HG03060 (cell line): ENCODE data around the gene LRRC74B.

Experiments used
- ATAC-seq: cut with Tn5 transposase; IDR thresholded peaks from one replicate; pipeline ENCODE4 v1.9.1; 2021; ENCODE audit warnings: low read depth, moderate number of reproducible peaks; ENCODE audit not compliant: unreplicated experiment

The LRRC74B gene

DNA sequence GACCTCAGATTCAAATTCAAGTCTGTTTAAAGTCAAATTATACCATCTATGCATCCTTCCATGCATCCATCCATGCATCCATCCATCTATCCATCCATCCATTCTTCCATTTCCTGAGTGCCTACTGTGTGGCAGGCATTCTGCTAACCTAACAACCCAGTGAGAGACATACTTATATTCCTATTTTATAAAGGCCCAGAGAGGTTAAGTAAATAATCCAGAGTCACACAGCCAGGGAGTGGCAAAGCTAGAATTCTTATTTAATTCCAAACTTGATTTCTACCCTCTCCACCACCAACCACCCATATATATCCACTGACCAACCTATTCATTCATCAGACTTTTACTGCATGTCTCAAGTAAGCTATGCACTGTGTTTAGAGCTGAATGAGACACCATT lies 53.8 kb downstream of the LRRC74B start:
- no peak for ATAC-seq

DNA sequence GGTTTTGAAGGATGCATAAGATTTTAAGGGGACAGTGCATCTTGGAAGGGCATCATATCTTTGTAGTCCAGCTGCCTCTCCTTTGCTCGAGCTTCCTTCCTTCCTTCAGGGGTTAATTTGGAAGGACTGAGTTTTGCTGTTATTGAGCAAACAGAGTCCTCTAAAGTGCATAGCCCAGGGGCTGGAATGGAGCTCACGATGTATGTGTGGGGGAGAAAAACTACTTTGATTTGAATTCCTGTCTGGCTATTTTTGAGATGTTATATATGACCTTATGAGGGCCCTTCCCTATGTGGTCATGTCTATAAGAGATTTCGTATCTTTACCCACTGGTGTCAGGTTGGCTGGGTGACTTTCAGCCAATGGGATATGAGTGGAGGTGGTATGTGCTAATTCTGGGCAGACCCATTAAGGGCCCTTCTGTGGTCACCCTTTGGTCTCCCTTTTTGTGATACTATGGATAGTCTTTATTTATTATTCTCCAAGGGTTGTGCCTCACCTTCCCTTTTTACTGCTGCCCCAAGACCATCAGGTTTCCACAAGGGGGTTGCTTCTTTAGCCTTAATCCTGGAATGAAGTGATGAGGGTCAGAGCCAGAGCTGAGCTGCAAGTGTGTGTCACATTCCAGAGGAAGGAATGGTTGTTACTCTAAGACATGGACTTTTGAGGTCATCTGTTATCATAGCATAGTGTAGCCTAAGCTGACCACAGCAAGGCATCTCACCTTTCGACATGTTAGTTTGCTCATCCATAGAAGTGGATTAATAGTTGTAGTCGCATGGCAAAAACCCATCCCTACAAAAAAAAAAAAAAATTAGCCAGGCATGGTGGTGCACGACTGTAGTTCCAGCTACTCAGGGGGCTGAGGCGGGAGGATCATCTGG lies 54.6 kb downstream of the LRRC74B start:
- no peak for ATAC-seq

DNA sequence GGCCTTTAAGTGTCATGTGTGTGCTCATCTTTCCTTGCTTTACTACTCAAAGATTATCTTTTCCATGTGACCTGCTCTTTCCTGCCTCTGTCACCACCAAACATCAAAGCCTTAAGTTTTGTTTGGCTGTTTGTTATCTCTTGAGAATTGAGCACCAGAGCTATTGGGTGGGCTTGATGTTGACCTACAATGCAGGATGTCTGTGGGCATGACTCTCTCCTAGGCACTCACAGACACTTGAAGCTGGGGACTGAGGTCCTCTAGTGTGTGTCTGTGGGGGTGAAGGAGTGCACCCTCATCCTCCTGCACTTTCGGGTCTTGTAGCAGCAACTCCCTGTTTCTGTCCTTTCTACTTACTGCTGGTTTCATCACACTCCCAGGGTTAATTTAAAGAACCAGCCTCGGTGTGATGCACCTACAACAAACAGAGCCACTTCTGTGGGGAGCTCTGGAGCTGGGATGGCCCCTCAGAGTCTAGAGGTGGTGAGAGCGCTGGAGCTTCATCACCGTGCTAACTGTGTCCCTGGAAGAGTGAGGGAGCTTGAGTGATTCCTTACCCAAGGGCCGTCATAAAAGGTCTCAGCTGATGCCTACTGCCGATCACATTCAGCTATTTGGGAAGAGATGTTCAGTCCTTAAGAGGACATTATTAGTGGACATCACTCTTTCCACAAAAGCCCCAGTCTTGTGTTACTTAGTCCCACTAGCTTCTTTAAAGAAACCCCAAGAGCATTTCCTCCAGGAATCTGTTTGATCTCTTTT lies 56.3 kb downstream of the LRRC74B start:
- no peak for ATAC-seq

DNA sequence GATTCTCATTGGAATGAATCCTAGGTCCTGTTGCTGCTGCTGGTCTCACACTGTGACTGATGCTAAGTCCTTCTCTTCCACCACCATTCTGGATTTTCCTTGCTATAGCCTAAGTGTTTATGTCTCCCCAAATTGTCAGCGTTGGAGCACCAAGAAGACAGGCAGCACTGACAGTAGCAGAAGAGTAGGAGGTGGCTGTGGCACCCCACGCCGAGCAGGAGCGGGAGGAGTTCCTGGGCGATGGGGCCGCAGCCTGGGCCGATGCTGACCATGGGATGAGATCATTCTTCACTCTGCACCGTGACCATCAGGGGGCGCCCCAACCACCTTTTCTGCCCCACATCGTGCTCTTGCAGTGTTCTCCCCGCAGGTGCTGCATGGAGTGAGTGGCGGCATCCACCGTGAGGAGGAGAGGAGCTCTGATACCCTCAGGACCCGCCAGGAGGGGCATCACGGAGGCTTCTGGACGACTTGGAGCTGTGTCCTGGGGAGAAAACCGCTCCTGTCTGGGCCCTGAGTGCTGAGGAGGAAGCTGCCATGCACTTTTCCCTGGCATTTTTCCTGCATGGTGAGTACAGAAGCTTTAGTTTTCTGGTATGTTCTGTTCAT lies 57.0 kb downstream of the LRRC74B start:
- no peak for ATAC-seq

DNA sequence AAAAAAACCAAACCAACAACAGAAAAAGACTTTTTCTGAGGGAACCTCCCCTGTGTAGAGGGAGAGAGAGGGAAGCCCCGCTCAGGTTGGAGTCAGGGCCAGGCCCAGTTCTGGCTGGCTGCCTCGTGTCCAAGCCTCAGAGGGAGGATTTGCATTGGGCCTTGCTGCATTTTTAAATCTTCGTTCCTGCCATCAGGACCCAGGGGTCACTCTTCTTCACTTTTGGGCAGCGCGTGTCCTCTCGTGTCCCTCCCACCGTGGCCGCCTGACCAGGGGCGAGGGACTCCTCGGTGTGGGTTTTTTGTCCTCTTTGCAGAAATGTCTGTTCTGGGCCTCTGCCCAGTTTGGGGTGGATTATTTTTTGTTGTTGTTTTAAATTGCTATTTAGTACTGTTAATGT lies 57.9 kb downstream of the LRRC74B start:
- no peak for ATAC-seq

DNA sequence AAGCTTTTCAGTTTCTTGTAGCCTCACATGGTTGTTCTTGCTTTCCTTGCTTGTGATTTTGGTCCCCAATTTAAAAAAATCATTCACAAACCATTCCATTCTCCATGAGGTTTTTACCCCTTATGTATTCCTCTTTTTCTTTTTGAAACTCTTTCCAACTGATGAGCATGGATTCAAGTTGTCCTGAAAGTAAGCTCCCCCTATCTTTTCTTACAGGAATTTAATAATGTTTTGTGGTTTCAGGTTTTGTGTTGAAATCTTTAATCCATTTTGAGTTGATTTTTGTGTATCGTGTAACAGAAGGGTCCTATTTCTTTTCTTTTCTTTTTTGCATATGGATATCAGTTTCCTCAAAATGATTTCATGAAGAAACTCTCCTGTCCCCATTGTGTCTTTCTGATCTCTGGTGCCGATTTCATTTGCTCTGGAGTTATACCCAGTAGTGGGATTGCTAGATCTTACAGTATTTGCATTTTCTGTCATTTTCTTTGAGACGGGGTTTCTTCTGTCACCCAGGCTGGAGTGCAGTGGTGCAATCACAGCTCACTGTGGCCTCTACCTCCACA lies 58.5 kb downstream of the LRRC74B start:
- no peak for ATAC-seq

DNA sequence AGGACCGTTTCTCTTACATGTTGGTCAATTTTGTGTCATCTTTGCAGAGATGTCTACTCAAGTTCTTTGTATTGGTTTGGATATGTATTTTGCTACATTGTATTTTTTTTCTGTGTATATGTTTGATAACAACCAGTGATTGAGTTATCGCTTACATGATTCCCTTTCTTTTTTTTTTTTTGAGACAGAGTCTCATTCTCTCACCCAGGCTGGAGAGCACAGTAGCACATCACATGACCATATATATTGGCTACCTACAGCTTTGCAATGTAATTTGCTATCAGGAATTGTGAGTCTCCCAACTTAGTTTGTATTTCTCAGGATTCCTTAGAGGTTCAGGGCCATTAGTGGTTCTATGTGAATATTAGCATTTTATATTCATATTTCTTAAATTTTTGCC lies 59.5 kb downstream of the LRRC74B start:
- ATAC-seq, result no peak

DNA sequence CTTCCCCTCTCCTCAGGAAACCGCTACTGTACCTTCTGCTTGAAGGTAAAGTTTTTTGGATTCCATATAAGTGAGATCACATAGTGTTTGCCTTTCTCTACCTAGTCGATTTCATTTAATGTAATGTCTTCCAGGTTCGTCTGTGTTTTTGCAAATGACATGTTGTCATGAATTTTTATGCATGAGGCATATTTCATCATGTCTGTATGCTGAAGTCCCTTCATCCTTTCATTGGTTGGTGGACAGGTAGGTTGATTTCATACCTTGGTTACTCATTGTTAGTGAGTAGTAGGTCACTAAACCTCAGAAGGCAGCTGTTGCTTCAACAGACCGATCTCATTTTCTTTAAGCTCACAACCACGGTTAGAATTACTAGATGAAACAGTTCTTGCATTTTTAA lies 60.3 kb downstream of the LRRC74B start:
- ATAC-seq, result no peak

DNA sequence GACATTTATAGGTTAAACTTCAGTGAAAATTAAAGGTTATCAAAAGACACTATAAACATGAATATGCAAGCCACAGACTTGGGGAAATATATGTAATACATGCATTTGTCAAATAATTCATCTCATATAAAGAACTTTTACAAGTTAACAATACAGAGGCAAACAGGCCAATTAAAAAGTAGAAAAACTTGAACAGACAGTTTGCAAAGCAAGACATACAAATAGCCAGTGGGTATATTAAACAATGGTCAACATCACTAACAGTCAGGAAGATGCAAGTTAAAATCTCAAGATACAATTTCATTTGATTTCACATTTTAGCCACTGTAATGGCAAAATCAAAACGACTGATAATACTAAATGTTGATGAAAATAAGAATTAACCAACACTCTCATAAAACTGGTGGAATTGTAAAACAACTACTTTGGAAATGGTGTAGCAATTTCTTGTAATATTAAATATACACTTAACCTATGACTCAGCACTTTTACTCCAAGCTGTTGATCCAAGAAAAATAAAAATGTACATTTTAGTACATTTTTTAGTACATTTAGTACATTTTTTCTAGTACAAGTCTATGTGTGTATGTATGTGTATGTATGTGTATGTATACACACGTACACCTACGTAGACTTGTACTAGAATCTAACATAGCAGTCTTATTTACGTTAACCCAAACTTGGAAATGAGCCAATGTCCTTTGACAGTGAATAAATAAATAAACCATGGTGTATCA lies 62.8 kb downstream of the LRRC74B start:
- ATAC-seq, result no peak
